Sigmoid colon (tissue), 4 donors: ENCODE results near the gene ZNF716.

Experiments used
- CTCF ChIP-seq, 4 experiments: fragments of 450-650 bp in 3 of 4; fragments of 200-600 bp in 1 of 4; IDR thresholded peaks; one replicate each; pipeline ENCODE4 v1.5.1; 2016 to 2019; ENCODE audit warnings: antibody characterized with exemption in 4 of 4, mild to moderate bottlenecking in 3 of 4, moderate library complexity in 2 of 4
- EP300 ChIP-seq, 4 donors: sonication (generic); formaldehyde crosslinking; IDR thresholded peaks; one replicate each; pipeline ENCODE4 v1.6.1; 2017; ENCODE audit warnings: antibody characterized with exemption in 4 of 4
- POLR2A ChIP-seq, 2 donors: fragments of 450-650 bp; IDR thresholded peaks; one replicate each; pipeline ENCODE4 v1.6.1; 2016; ENCODE audit warnings: antibody characterized with exemption in 2 of 2, mild to moderate bottlenecking in 2 of 2, moderate library complexity in 2 of 2
- POLR2AphosphoS5 ChIP-seq, 4 donors: sonication (generic); formaldehyde crosslinking; IDR thresholded peaks; one replicate each; pipeline ENCODE4 v1.6.1; 2017; ENCODE audit warnings: antibody characterized with exemption in 4 of 4

- TF ChIP-seq POLR2A (IDR thresholded peaks at IDR 0.05) (no peak), CTCF (IDR thresholded peaks at IDR 0.05) (no peak), EP300 (IDR thresholded peaks at IDR 0.05) (no peak), POLR2AphosphoS5 (IDR thresholded peaks at IDR 0.05) (no peak)
Observed at GRCh38 chr7:57505176-57505575, 55.2 kb downstream of the ZNF716 start.
